ENCODE results near the gene RNF126.
"Not testable (repeated sequence)": the region's sequence is repeated elsewhere in the genome, so short reads cannot be mapped to it uniquely, and the experiment has no call there.

RNF126 gene

DNA sequence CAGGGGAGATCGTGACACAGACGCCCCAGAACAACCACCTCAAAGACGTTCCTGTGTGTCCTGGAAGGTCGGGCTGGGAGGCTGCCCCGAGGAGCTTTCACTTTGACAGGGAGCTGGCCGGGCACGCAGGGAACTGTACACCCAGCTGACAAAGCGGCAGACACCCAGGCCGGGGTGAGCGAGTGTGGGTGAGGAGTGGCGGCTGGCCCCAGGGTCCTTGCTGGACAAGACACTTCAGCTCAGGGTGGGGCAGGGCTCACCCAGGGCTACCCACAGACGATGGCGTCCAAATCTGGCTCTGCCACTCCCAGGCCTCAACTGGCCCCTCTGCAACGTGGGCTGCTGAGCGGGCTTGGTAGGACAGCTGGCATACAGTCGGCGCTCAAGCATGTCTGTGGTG lies 21.3 kb downstream of the RNF126 start:
- DNase-seq (ENCODE audit: insufficient read length, low spot score) (no peak), FAIRE-seq (no peak)
- no peak for TF ChIP-seq POLR2A (IDR thresholded peaks at IDR 0.05; ENCODE audit: low read depth, low read length)

DNA sequence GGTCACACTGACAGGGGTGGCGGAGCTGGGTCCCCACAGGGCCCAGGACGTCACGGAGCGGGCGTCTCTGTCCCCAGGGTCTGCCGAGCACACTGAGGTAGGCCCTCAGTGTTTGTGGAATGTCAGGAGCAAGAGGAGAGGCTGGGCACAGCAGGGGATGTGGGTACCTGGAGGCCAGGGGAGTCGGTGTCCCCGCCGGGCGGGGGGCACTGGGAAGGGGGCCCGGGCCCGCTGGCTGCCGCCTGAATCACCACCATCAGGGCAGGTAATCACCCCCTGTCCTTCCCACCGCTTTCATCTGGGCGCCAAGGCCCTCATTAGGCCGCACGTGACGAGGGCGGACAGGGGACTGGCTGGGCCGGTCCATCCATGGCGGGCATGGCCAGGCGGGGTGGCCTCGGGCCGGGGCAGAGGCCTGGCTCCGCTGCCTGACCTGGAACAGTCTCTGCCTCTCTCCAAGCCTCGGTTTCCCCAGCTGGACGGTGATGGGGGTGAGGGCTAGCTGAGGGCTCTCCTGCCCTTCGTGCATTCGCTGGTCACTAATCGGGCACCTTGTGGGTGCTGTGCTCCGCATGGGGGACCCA lies 22.3 kb downstream of the RNF126 start:
- DNase-seq (ENCODE audit: insufficient read length, low spot score) (no peak), FAIRE-seq (no peak)
- no peak for TF ChIP-seq POLR2A (IDR thresholded peaks at IDR 0.05; ENCODE audit: low read depth, low read length)

DNA sequence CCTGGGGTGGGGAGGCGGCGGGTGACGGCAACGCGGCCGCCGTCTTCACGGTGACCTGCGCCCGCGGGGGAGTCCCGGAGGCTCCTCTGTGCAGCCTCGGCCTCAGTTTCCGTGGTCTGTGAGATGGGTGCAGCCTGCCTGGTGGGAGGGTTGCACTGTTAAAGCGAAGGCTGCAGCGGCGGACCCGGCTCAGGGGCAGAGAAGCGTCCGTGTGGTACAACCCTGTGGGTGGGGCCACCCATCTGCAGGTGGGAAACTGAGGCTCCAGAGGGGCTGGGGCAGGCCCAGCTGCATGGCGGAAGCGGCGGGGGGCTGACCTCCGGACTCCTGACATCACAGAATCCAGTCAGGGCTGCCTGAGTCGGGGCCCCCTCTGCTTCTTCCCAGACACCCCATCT lies 22.9 kb downstream of the RNF126 start:
- TF ChIP-seq POLR2A (IDR thresholded peaks at IDR 0.05; ENCODE audit: low read depth, low read length): no peak
- no peak for FAIRE-seq

DNA sequence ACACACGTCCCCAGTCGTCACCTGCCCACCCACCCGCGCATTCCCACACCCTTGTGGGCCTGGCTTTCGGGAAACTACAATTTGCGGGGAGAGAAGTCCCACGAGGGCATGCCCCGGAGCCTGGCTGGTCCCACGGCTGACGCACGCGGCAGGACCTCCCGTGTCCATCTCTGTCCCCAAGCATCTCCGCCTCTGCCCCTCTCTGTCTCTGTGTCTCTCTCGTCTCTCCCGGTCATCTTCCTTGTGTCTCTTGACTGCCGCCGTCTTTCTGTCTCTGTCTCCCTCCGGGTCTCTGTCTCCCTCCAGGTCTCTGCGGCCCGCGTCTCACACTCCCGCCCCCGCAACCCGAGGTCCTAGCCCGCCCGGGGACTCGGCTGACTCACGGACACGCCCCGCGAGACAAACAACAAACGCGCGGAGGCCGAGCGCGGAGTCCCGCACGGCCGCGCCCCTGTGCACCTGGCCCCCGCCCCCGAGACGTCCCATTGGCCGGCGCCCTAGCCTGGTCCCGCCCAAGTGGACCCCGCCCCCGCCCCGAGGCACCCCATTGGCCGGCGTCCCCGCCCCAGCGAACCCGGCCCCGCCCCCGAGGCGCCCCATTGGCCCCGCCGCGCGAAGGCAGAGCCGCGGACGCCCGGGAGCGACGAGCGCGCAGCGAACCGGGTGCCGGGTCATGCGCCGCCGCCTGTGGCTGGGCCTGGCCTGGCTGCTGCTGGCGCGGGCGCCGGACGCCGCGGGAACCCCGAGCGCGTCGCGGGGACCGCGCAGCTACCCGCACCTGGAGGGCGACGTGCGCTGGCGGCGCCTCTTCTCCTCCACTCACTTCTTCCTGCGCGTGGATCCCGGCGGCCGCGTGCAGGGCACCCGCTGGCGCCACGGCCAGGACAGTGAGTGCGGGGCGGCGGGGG lies 23.5 kb downstream of the RNF126 start, which contains the start of gene FGF22:
Gene FGF22, plus strand, starts transcription at position 627 of the 908 bp plus-strand sequence. Its CDS starts 47 bp downstream, at position 674.
- TF ChIP-seq POLR2A (IDR thresholded peaks at IDR 0.05; ENCODE audit: low read depth, low read length): no peak
- DNase-seq (ENCODE audit: insufficient read length, low spot score) (peak; percentile 96), FAIRE-seq (no peak)

More for the DNA sequence above, 22.9 kb downstream of the RNF126 start:
- no peak for DNase-seq (ENCODE audit: insufficient read length, low spot score)

DNA sequence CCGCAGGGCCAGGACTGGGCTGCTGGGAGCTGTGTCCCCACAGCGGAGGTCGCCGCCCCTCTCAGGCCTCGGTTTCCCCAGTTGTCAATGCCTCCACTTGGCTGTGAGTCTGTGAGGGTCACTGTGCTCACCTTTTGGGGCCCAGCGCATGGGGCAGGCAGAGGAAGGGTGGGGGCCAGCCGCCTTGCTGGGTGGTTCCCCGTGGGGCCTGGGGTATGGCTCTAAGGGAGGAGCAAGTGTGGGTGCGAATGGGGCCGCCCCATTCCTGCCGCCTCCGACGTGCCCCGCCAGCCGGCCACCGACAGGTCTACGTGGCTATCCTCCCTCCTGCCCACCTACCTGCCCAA lies 24.1 kb downstream of the RNF126 start:
- DNase-seq (ENCODE audit: insufficient read length, low spot score): no peak
- no peak for FAIRE-seq
- no peak for TF ChIP-seq POLR2A (IDR thresholded peaks at IDR 0.05; ENCODE audit: low read depth, low read length)

DNA sequence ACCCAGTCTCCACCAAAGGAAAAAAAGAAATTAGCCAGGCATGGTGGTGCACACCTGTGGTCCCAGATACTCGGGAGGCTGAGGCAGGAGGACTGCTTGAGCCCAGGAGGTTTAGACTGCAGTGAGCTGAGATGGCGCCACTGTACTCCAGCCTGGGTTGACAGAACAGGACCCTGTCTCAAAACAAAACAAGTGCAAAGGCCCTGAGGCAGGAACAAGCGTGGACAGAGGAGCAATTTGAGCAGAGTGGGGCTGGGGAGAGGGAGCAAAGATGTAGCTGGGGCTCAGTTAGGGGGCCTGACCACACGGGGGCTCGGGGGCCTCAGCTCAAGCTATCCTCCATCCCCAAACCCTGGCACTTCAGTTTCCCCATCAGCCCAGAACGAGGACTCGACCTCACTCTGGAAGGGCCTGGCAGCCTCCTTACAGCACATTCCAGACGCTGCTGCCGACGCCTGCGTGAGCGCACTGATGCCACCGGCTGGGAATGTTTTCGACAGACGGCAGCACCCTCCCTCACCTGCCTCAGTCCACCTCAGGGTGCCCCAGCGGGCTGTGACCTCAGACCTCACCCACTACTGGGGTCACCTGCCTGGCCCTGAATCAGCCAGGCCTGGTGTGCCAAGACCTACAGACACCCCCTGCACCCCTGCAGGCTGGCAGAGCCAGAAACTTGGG lies 27.9 kb downstream of the RNF126 start:
- FAIRE-seq (no peak), DNase-seq (ENCODE audit: insufficient read length, low spot score) (no peak)
- TF ChIP-seq POLR2A (IDR thresholded peaks at IDR 0.05; ENCODE audit: low read depth, low read length): no peak

DNA sequence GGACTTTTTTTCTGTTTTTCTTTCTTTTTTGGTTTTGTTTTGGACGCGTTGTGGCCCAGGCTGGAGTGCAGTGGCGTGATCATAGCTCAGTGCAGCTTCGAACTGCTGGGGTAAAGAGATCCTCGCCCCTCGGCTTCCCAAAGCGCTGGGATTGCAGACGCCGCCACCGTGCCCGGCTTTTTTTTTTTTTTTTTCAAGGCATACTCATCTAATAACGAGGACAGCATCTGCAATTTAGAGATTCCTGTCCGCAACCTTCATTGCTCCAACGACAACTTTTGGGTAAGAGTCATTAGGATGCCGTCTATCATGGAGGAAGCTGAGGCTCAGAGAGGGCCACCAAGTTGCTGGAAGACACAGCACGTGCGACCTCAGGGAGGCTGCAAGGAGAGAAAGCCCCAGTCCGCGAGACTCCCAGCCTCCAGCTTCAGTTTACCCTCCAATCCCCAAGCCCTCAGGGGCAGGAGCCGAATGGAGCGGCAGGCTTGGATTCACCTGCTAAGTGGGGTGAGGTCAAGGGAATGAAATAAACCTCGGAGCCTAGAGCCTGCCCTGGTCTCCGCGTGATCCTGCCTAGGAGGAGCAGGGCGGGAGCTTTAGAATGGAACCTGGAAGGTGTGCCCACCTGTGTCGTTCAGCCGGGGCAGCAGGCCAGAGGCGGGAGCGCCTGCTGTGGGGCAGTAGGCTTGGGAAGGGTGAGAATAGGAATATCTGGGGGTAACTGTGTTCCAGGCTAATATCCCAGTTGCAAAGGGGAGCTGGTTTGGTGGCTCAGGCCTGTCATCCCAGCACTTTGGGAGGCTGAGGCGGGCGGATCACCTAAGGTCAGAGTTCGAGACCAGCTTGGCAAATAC lies 29.0 kb downstream of the RNF126 start:
- no peak for TF ChIP-seq POLR2A (IDR thresholded peaks at IDR 0.05; ENCODE audit: low read depth, low read length)
- no peak for DNase-seq (ENCODE audit: insufficient read length, low spot score)
- no peak for FAIRE-seq

DNA sequence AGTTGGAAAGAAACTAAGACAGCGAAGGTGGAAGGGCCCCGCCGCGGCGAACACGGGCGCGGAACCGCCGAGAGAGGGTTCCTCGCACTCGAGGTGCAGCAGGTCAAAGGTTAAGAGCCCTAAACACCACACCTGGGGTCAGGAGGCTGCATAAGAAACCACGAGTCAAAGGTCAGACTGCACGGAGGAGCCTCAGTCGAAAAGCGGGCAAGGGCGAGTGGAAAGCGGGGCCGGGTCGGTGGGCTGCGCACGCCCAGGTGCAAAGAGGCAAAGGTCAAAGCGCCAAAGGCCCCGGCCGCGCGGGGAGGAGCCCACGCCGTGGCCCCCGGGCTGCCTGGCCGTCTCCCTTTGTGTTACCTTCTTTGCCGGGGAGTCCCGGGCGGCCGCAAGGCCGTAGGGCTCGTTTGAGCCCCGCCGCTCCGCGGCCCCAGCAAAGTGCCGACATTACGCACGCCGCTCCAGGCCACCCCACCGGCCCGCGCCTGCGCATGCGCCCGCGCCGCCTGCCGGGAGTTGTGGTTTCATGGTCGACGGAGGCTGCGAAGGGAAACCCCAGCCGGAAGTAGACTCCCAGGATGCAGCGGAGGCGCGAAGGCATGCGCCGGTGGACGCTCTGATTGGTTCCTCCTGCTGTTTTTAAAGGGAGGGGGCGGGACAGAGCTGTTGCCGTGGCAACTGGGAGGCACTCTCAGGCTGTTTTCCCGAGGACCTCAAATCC lies 29.8 kb downstream of the RNF126 start, which contains the start of gene POLRMT:
Gene POLRMT, minus strand, starts transcription at position 470 of the 718 bp plus-strand sequence. Its CDS starts 25 bp downstream, at position 445.
- FAIRE-seq (peak; percentile 71), DNase-seq (ENCODE audit: insufficient read length, low spot score) (peak; percentile 100)
- peak; percentile 49 for TF ChIP-seq POLR2A (IDR thresholded peaks at IDR 0.05; ENCODE audit: low read depth, low read length)

DNA sequence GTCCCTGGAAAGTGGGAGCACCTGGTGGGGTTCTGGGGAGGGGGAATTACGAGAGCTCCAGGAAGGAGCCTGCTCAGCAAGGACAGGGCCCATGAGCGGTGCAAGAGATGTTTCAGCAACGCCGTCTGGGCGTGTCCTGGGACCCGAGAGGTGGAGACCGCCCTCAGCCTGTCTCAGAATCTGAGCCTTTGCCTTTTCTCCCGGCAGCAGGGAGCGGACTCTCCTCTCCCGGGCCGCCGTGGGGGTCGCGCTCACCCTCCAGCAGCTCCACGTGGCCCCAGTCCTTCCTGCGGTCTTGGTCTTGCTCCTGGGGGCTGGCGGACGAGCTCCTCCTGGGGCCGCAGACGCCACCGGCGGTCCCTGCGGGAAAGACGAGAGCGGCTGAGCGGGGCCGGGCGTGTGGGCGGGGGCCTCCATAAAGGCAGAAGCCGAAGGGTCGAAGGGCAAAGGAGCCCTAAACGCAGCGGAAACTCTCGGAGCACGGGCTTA lies 30.4 kb downstream of the RNF126 start:
- FAIRE-seq (no peak), DNase-seq (ENCODE audit: insufficient read length, low spot score) (no peak)
- no peak for TF ChIP-seq POLR2A (IDR thresholded peaks at IDR 0.05; ENCODE audit: low read depth, low read length)

DNA sequence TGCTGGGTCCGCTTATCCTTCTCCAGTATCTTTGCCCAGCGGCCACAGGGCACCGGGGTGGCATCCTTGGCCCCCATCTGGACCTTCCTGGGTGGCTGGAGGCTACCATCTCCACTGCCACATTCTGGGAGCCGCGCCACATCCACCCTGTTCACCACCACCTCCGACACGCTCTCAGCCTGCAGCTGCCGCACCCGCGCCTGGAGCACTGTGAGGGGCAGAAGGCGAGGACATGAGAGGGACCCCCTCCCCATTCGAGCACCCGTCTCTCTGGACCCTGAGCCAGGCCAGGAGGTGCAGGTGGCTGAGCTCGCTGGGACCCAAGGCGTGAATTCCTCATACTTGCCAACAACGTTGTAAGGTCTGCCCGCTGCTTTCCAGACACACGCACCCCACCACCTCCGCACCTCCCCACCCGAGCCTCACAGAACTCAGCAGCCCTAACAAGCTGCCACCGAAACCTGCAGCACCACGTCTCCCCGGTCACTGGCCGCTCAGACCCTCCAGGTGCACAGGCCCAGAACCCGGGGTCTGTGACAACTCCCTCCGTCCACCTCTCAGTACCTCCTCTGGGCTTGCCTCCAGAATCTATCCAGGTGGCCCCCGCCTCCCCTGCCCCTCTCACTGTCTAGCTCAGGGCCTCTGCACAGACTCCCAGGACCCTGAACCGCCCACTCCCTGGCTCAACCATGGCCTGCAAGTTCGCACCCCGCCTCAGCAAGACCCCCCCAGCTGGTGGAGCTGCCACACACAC lies 32.9 kb downstream of the RNF126 start:
- FAIRE-seq (no peak), DNase-seq (ENCODE audit: insufficient read length, low spot score) (no peak)
- no peak for TF ChIP-seq POLR2A (IDR thresholded peaks at IDR 0.05; ENCODE audit: low read depth, low read length)

DNA sequence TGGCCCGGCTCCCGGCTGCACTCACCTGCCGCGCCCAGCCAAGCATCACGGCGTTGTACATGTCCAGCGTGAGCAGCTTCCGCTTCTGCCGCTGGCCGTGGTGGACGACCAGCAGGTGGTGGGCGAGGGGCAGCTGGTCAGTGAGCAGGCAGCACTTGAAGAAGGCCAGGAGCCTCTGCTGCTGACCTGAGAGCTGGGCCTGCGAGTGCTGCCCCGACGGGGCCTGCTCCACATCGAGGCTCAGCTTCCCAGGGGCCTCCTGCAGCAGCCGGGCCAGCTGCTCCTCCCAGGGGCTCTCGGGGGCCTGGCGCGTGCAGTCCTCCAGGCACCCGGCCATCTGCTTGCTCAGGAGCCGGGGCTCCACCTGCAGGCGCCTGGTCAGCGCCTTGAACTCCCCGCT lies 33.5 kb downstream of the RNF126 start:
- DNase-seq (ENCODE audit: insufficient read length, low spot score); FAIRE-seq: not testable (repeated sequence)

DNA sequence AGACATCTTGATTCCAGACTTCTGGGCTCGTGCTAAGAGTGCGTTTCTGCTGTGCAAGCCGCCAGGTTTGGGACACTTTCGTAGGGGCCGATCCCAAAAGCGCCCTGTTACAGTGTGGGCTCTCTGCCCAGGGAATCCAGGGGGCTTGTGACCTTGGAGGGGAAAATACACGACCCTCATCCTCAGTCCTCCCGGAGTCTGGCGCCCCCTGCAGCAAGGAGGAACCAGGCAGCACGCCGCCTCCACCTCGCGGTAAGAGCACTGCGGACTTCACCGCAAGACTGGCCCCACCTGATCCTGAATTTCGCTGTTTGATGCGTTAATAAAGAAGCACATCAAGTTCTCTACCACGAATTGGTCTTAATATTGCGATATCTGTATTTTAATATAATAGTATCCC lies 34.8 kb downstream of the RNF126 start:
- TF ChIP-seq POLR2A (IDR thresholded peaks at IDR 0.05; ENCODE audit: low read depth, low read length): no peak
- DNase-seq (ENCODE audit: insufficient read length, low spot score): no peak
- FAIRE-seq: no peak

DNA sequence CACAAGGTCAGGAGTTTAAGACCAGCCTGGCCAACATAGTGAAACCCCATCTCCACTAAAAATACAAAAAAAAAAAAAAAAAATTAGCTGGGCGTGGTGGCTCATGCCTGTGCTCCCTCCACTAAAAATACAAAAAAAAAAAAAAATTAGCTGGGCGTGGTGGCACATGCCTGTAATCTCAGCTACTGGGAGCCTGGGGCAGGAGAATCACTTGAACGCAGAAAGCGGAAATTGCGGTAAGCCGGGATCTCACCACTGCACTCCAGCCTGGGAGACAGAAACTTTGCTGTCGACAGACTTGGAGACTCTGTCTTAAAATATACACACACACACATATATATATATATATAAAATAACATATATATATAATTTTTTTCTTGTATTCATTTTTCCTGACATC lies 36.4 kb downstream of the RNF126 start:
- not testable (repeated sequence) for FAIRE-seq; DNase-seq (ENCODE audit: insufficient read length, low spot score)

Measured in H54 (cell line).